Endothelial cell (in vitro differentiated cells): ENCODE measurements around the gene SALL1. TPM values are rescaled to one million over a fixed set of nuclear protein-coding genes. Genes with fewer than 3 reads are reported as not detected.

Experiments used
- DNase-seq: peaks from one replicate; pipeline ENCODE4 v3.0.0; 2021; ENCODE audit warnings: low spot score
- H3K27ac Mint-ChIP-seq: one replicate; pipeline ENCODE4 v1.8.0; 2021; ENCODE audit warnings: mixed read lengths, inconsistent platforms; ENCODE audit not compliant: unreplicated experiment
- H3K27me3 Mint-ChIP-seq: one replicate; pipeline ENCODE4 v1.8.0; 2021; ENCODE audit warnings: mild to moderate bottlenecking, moderate library complexity, mixed read lengths, inconsistent platforms; ENCODE audit not compliant: unreplicated experiment
- H3K36me3 Mint-ChIP-seq: one replicate; pipeline ENCODE4 v1.8.0; 2021; ENCODE audit warnings: mild to moderate bottlenecking, low read depth, mixed read lengths, inconsistent platforms; ENCODE audit not compliant: unreplicated experiment
- H3K4me1 Mint-ChIP-seq: one replicate; pipeline ENCODE4 v1.8.0; 2021; ENCODE audit warnings: mild to moderate bottlenecking, mixed read lengths, inconsistent platforms; ENCODE audit not compliant: unreplicated experiment
- H3K4me3 Mint-ChIP-seq: one replicate; pipeline ENCODE4 v1.8.0; 2021; ENCODE audit warnings: mild to moderate bottlenecking, mixed read lengths, inconsistent platforms; ENCODE audit not compliant: unreplicated experiment
- H3K9me3 Mint-ChIP-seq: one replicate; pipeline ENCODE4 v1.8.0; 2021; ENCODE audit warnings: mixed read lengths, inconsistent platforms; ENCODE audit not compliant: unreplicated experiment
- total RNA-seq: library from RNA; stranded (reverse); fragmentation: NEBNext Ultra II Directional; extraction: Animal tissue kit (Norgen Biotek cat#: 25700); gene quantifications from one replicate; pipeline ENCODE4 v1.2.1, GENCODE V29; 2021; ENCODE audit not compliant: unreplicated experiment
- TF ChIP-seq, protein P1 (sequence below): fragments of 200-600 bp; sonication (generic); IDR thresholded peaks from one replicate; pipeline ENCODE4 v1.5.0; 2021; ENCODE audit warnings: antibody characterized with exemption; ENCODE audit not compliant: unreplicated experiment

The SALL1 gene
- total RNA-seq, 1 donor from 2014 or later, result 45.1 TPM

GRCh38 chr16:51163894-51164566 is 13.0 kb upstream of the SALL1 start:
- no peaks in the 10 kb centered on the region for H3K27me3 Mint-ChIP-seq
- no peak for DNase-seq
- TF ChIP-seq, protein P1, sequence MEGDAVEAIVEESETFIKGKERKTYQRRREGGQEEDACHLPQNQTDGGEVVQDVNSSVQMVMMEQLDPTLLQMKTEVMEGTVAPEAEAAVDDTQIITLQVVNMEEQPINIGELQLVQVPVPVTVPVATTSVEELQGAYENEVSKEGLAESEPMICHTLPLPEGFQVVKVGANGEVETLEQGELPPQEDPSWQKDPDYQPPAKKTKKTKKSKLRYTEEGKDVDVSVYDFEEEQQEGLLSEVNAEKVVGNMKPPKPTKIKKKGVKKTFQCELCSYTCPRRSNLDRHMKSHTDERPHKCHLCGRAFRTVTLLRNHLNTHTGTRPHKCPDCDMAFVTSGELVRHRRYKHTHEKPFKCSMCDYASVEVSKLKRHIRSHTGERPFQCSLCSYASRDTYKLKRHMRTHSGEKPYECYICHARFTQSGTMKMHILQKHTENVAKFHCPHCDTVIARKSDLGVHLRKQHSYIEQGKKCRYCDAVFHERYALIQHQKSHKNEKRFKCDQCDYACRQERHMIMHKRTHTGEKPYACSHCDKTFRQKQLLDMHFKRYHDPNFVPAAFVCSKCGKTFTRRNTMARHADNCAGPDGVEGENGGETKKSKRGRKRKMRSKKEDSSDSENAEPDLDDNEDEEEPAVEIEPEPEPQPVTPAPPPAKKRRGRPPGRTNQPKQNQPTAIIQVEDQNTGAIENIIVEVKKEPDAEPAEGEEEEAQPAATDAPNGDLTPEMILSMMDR, result no peak
- no peak overlapping the region for H3K27ac Mint-ChIP-seq
- H3K4me1 Mint-ChIP-seq, result peaks cover 7% of the 10 kb centered on the region
- no peak overlapping the region for H3K4me3 Mint-ChIP-seq
- H3K36me3 Mint-ChIP-seq, result no peaks in the 10 kb centered on the region
- no peaks in the 10 kb centered on the region for H3K9me3 Mint-ChIP-seq

GRCh38 chr16:51163366-51163765 is 12.3 kb upstream of the SALL1 start:
- Mint-ChIP-seq H3K4me3 (no peak overlapping the region), H3K27ac (no peak overlapping the region), H3K27me3 (no peaks in the 10 kb centered on the region), H3K4me1 (peaks cover 7% of the 10 kb centered on the region), H3K9me3 (no peaks in the 10 kb centered on the region), H3K36me3 (no peaks in the 10 kb centered on the region)
- no peak for DNase-seq
- TF ChIP-seq, protein P1, result no peak

DNA sequence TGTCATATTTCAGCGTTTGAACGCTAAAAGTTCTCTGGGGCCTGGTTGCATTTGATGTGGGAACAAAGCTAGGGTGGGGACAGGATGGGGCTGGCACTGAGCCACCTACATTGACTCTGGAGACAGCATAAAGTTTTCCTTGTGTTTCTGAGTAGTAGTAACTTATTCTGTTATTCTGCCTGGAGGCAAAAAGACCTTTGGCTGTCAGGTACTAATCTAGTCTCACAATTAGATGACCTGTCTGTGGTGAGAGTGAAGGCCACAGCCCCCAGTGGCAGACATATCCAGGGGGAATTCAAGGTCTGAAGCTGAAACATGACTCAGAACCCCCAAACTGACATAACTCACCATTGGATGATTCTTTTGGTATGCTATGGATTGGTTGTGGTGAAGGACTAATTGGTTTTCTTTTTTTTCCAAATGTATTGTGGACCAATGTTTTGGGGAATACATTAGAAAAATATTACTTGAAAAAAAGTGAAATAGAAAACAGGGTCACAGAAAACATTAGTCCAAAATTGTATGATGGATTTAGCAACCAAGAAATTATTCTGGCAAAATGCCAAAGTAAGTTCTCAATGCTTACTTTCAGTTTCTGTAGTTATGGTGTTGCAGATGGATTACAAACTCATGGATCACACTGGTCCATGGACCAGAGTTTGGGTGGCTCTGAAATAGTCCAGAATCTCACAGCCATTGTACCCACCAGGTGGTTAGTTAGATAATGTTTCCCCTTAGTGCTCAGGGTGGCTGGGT is 10.5 kb upstream of the SALL1 start:
- H3K4me3 Mint-ChIP-seq, result no peak overlapping the region
- H3K9me3 Mint-ChIP-seq, result no peaks in the 10 kb centered on the region
- no peaks in the 10 kb centered on the region for H3K27me3 Mint-ChIP-seq
- peaks cover 11% of the 10 kb centered on the region for H3K4me1 Mint-ChIP-seq
- DNase-seq, result no peak
- H3K27ac Mint-ChIP-seq, result no peak overlapping the region
- no peaks in the 10 kb centered on the region for H3K36me3 Mint-ChIP-seq
- TF ChIP-seq, protein P1, result no peak

- DNase-seq, result no peak
- Mint-ChIP-seq H3K4me1 (peaks cover 17% of the 10 kb centered on the region), H3K4me3 (no peak overlapping the region)
Measured at GRCh38 chr16:51159865-51160264, 8.8 kb upstream of the SALL1 start.

More at GRCh38 chr16:51159865-51160264, 8.8 kb upstream of the SALL1 start:
- Mint-ChIP-seq H3K36me3 (no peaks in the 10 kb centered on the region), H3K27me3 (no peaks in the 10 kb centered on the region), H3K27ac (no peak overlapping the region), H3K9me3 (no peaks in the 10 kb centered on the region)
- TF ChIP-seq, protein P1, result no peak
